Thoracic aorta endothelial cell (primary cell): ENCODE data around the gene KRTAP20-2. TPM values are rescaled to one million over a fixed set of nuclear protein-coding genes. Genes with fewer than 3 reads are reported as not detected.

Experiments used
- small RNA-seq: library from RNA; depleted of rRNA; stranded (forward); fragments of <200 nt; gene quantifications from one replicate; pipeline ENCODE3, GENCODE V24; 2012
- total RNA-seq: library from RNA; depleted of rRNA; stranded (reverse); fragments of >200 nt; gene quantifications from 2 replicates; pipeline ENCODE4 v1.2.3, GENCODE V29; 2012

The KRTAP20-2 gene
- not detected in 2 replicates for total RNA-seq

DNA sequence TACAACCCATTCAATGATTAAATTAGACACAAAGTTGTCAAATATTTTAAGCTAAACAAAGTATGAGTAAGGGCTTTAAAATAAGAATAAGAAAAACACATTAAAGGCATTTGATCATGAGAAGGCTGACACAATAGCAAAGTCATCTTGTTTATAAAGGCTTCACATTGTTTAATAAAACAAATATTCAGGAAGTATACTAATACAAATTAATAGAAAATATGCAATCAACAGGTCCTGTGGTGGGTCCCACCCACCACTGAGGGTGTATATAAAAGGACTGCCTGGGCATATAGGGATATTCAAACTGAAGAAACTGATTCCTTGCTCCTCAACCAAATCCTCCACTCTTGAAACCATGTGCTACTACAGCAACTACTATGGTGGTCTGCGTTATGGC is at the start of gene KRTAP20-2:
TSS of gene KRTAP20-2 (plus strand) at position 301 of the 400 bp plus-strand sequence. CDS start at position 359, 58 bp downstream.

GRCh38 chr21:30590297-30590696 is 44.7 kb upstream of the KRTAP20-2 start, which contains the start of gene KRTAP22-2:
KRTAP22-2 (minus strand) TSS chr21:30590397.

DNA sequence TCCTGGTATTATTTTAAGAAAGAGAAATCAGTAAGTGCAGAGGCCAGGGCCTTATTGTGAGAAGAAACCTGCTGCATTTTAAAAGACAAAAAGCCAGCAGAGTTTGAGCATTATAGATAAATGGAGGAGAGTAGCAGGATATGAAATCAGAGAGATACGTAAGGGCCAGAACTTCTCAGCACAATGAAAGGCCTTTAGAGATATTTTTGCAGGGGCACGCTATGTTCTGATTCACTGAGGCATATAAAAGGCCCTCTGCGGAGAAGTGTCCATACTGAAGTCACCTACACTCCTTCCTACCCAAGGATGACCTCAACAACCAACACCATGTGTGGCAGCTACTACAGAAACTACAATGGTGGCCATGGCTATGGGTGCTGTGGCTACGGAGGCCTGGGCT is 42.9 kb upstream of the KRTAP20-2 start, which contains the start of gene KRTAP6-3:
TSS of gene KRTAP6-3 (plus strand) at position 301 of the 400 bp plus-strand sequence. CDS start at position 307, 6 bp downstream.

GRCh38 chr21:30598802-30599201 is 36.2 kb upstream of the KRTAP20-2 start, which contains the start of gene KRTAP6-2:
KRTAP6-2 (minus strand) TSS chr21:30598902; CDS start chr21:30598874, 28 bp downstream.

DNA sequence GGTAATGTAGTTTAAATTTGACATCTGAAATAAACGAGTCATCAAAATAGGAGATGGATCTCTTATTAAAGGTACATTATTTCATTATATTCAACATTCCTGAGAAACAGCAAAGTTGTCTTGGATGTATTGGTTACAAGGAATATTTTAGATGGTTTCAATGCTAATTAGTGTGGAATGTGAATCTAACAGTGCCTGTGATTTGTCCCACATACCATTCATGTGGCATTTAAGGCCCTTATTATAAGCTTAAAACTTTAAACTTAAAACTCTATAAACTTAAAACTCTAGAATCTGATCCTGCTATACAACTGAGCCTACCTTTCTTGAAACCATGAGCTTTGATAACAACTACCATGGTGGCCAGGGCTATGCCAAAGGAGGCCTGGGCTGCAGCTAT is 34.2 kb upstream of the KRTAP20-2 start, which contains the start of gene KRTAP22-1:
TSS of gene KRTAP22-1 (plus strand) at position 301 of the 400 bp plus-strand sequence.

GRCh38 chr21:30613836-30614235 is 21.2 kb upstream of the KRTAP20-2 start, which contains the start of gene KRTAP6-1:
KRTAP6-1 (minus strand) TSS chr21:30613930; CDS start chr21:30613904, 26 bp downstream.

DNA sequence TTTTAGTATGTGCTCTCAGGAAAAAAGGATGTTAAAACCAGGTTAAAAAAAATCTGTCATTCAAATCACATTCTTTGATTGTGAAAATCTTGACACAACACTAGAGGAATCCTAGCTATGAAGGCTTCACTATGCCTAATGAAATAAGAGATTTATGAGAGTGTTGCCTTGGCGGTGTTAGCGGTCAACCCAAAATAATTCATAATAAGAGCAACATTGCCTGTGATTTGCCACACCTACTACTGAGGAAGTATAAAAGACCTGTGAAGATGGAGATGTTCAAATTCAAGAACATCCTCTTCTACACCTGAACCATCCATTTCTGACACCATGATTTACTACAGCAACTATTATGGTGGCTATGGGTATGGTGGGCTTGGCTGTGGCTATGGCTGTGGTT is 18.9 kb upstream of the KRTAP20-2 start, which contains the start of gene KRTAP20-1:
TSS of gene KRTAP20-1 (plus strand) at position 301 of the 400 bp plus-strand sequence. CDS start at position 331, 30 bp downstream.

GRCh38 chr21:30620522-30620921 is 14.5 kb upstream of the KRTAP20-2 start, which contains the start of gene KRTAP20-4:
KRTAP20-4 (plus strand) TSS chr21:30620627.

GRCh38 chr21:30642564-30642963 is 7.6 kb downstream of the KRTAP20-2 start, which contains the start of gene KRTAP20-3:
KRTAP20-3 (plus strand) TSS chr21:30642864.

Small RNA genes within 50 kb of the gene (small RNA-seq; reads per million reads assigned to genes)
- gene KRTAP20-1 (not detected), gene KRTAP20-3 (not detected), gene KRTAP20-4 (not detected), gene KRTAP22-1 (not detected), gene KRTAP22-2 (not detected)

Other genes with a start within 250 kb of the KRTAP20-2 start
- not detected in 2 replicates for gene KRTAP13-1, start 239.2 kb upstream of the KRTAP20-2 start, total RNA-seq
- gene KRTAP13-3, start 209.3 kb upstream of the KRTAP20-2 start, total RNA-seq = not detected in 2 replicates
- not detected in 2 replicates for gene KRTAP13-4, start 205.0 kb upstream of the KRTAP20-2 start, total RNA-seq
- gene KRTAP15-1, start 194.9 kb upstream of the KRTAP20-2 start, total RNA-seq = not detected in 2 replicates
- not detected in 2 replicates for gene KRTAP19-1, start 154.8 kb upstream of the KRTAP20-2 start, total RNA-seq
- not detected in 2 replicates for gene KRTAP19-2, start 147.8 kb upstream of the KRTAP20-2 start, total RNA-seq
- gene KRTAP19-3, start 143.2 kb upstream of the KRTAP20-2 start, total RNA-seq = not detected in 2 replicates
- not detected in 2 replicates for gene KRTAP19-4, start 138.0 kb upstream of the KRTAP20-2 start, total RNA-seq
- gene KRTAP19-5, start 133.1 kb upstream of the KRTAP20-2 start, total RNA-seq = not detected in 2 replicates
- not detected in 2 replicates for gene KRTAP19-6, start 93.3 kb upstream of the KRTAP20-2 start, total RNA-seq
- gene KRTAP19-7, start 73.9 kb upstream of the KRTAP20-2 start, total RNA-seq = not detected in 2 replicates
- not detected in 2 replicates for gene KRTAP22-2, start 44.8 kb upstream of the KRTAP20-2 start, total RNA-seq
- not detected in 2 replicates for gene KRTAP6-3, start 42.8 kb upstream of the KRTAP20-2 start, total RNA-seq
- gene KRTAP6-2, start 36.3 kb upstream of the KRTAP20-2 start, total RNA-seq = not detected in 2 replicates
- not detected in 2 replicates for gene KRTAP22-1, start 34.1 kb upstream of the KRTAP20-2 start, total RNA-seq
- gene KRTAP6-1, start 21.3 kb upstream of the KRTAP20-2 start, total RNA-seq = not detected in 2 replicates
- gene KRTAP20-1, start 18.8 kb upstream of the KRTAP20-2 start, total RNA-seq = not detected in 2 replicates
- gene KRTAP20-4, start 14.6 kb upstream of the KRTAP20-2 start, total RNA-seq = not detected in 2 replicates
- not detected in 2 replicates for gene KRTAP20-3, start 7.7 kb downstream of the KRTAP20-2 start, total RNA-seq
- not detected in 2 replicates for gene KRTAP21-3, start 83.6 kb downstream of the KRTAP20-2 start, total RNA-seq
- not detected in 2 replicates for gene KRTAP21-2, start 112.1 kb downstream of the KRTAP20-2 start, total RNA-seq
- not detected in 2 replicates for gene KRTAP21-1, start 120.2 kb downstream of the KRTAP20-2 start, total RNA-seq
- gene KRTAP8-1, start 178.1 kb downstream of the KRTAP20-2 start, total RNA-seq = not detected in 2 replicates
- not detected in 2 replicates for gene KRTAP7-1, start 194.6 kb downstream of the KRTAP20-2 start, total RNA-seq
- gene KRTAP11-1, start 246.4 kb downstream of the KRTAP20-2 start, total RNA-seq = not detected in 2 replicates